GM21447 (cell line): ENCODE measurements around the gene CENATAC.
A peak's percentile ranks its signal among the peaks of the same experiment; 100 is the strongest.
"Not testable (repeated sequence)": the region's sequence is repeated elsewhere in the genome, so short reads cannot be mapped to it uniquely, and the experiment has no call there.

Experiments used
- ATAC-seq: cut with Tn5 transposase; IDR thresholded peaks from one replicate; pipeline ENCODE4 v1.9.1; 2021; ENCODE audit not compliant: unreplicated experiment

The CENATAC gene

DNA sequence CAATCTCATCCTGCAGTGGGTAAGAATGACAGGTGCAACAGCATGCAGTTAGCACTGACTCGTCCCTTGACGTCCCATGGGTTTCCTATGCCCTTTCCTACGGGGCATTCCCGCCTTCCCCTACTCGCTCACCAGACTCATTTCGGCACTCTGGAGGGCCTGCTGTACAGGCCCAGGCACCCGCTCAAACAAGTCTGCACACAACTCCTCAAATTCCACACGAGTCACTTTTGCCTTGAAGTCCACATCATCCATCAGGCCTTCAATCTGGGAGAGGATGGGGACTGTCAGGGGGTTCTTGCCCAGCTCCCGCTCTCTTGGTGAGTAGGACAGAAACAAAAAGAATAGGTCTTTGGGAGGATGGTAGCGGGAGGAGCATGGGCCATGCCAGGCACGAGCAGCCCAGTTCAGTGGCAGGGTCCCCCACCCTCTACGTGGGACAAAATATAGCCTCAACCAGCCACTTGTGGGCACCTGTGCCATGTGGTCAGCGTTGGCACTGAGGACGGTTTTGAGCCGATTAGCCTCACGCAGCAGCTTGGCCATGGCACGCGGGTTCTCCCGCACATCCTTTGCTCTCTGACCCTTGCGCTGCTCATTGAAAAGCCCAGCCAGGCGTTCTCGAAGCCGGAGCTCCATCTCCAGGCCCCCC lies 54.4 kb downstream of the CENATAC start:
- peak; percentile 8 for ATAC-seq

DNA sequence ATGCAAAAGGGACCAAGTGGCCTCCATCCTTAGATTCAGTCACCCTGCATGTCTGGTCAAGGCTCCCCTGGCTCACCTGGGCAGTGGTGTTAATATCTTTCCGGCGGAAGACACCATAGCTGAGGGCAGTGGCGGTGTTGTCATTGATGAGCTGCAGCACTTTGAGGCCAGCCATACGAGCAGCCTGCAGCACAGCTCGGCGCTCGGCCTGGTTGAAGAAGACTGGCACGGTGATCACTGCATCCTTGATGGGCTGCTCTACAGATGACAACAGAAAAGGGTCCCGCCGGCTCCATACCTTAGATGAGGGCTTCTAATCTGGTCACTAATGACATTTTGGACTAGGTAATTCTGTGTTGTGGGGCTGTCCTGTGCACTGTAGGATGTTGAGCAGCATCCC lies 56.5 kb downstream of the CENATAC start:
- ATAC-seq, result no peak

DNA sequence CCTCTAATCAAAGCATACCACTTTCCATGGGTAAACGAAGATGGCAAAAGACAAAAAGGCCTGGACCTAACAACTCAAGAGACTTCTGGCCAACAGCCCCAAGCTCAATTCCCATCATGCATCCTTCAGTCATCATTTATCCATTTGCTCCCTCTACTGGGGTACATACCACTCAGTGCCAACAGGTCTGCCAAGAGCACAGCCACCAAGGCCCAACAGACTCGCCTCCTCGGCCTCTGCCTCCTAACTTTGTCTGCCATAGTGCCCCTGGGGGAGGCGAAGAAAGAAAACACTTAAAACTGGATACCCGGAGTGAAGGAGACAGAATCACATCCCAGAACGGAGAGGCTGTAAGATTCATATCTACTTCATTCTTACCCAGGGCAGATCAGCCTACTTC lies 58.0 kb downstream of the CENATAC start:
- no peak for ATAC-seq

DNA sequence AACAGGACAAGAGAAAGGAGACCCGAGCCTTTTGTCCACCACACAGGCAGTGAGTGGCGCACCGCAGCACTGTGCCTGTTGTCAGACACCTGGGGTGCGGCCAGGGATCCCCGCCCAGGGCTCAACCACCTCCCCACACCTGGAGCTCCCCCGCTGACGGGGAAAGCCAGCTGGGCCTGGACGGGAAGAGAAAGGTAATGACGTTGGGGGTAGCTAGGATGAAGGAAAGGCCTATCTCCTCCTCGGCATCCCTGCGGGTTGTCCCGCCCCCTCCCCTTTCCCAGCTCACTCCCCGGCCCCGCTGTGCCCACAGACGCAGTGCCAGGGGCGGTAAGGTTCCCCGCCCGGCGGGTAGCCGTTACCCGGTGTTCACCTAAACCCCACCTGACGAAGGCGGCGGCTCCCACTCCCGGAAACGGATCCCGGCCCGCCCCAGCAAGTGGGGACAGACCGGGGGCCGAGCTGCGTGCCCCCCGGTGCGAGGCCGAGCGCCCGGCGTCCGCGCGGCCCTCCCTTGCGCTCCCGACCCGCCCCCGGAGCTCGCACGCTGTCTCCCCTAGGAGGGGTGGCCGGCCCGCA lies 58.6 kb downstream of the CENATAC start:
- ATAC-seq, result no peak

DNA sequence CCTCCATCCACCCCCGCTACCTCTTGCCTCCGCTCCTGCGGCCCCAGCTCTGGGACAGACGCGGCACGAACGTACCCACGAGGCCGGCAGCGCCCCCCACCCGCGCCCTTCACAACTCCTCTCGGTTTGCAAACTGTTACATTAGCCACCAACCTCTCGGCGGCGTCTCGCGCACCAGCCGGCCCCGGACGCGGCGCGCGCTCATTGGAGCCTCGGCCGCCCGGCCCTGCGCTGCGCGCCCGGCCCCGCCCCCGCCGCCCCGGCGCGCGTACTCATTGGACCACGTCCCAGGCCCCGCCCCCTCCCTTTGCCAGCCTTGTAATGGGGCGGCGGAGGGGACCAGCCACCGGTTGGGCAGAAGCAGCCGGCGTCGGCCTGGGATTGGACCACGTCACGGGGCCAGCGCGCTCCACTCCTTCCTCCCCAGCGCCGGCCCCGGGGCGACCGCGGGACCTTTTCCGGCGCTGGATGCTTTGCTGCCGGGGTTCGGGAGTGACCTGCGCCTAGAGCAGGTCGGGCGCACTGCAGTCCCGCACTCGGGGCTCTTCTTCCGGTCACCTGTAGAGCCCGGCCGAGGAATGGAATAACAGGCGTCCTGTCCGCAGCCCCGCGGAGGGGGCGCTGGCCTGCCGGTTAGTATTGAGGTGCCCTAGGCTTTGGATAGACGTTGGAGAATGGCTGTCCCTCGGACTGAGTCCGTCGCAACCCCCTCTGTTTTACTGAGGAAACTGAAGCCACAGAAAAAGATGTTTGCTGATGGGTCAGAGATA lies 59.2 kb downstream of the CENATAC start, which contains the start of gene HYOU1:
HYOU1 (minus strand) TSS at position 206 of the 770 bp plus-strand sequence. CDS start 1,045 bp downstream, outside the sequence.
- ATAC-seq, result peak; percentile 88

DNA sequence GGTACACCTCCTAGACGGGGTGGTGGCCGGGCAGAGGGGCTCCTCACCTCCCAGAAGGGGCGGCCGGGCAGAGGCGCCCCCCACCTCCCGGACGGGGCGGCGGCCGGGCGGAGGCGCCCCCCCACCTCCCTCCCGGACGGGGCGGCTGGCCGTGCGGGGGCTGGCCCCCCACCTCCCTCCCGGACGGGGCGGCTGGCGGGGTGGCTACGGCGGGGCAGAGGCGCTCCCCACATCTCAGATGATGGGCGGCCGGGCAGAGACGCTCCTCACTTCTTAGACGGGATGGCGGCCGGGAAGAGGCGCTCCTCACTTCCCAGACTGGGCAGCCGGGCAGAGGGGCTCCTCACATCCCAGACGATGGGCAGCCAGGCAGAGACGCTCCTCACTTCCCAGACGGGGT lies 61.2 kb downstream of the CENATAC start:
- ATAC-seq, result not testable (repeated sequence)

DNA sequence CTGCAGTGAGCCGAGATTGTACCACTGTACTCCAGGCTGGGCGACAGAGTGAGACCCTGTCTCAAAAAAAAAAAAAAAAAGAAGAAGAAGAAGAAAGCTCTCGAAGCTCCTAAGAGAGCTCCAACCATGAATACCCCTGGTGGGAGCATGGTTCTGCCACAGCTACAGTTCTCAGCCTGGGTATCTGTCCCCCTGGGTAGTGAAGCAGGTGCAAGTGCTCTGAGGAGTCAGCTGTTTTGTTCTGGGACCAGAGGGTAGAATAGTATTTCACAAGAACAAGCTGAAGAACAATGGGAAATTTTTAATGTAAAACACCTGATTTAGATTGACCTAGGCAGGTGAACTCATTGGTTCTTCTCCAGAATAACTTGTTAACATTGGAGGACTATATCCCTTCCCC lies 63.3 kb downstream of the CENATAC start:
- ATAC-seq, result no peak

DNA sequence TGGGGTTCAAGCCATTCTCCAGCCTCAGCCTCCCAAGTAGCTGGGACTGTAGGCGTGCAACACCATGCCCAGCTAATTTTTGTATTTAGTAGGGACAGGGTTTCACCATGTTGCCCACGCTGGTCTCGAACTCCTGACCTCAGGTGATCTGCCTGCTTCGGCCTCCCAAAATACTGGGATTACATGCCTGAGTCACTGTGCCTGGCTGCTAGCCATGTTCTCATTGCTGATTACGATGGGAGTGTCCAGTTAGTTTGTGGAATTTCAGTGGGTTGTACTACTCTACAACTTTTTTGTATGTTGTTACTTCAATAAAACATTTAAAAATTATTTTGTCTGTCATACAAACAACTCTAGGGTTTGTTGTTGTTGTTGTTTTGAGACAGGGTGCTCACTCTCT lies 64.8 kb downstream of the CENATAC start:
- no peak for ATAC-seq

DNA sequence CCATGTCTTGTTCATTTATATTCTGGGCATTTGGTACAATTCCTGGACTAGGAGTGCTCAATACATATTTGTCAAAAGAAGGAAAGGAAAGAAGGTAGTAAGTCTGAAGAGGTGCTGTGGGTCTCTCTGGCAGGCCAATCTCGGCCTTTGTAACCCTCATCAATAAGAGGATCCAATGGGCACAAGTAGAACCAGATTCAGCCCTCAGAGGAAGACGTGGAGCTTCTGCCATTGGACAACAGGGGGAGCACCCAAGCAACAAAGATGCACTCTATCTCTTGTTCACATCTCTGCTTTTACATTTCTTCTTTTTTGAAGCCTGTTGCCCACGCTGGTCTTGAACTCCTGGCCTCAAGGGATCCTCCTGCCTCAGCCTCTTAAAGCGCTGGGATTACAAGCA lies 67.4 kb downstream of the CENATAC start:
- no peak for ATAC-seq
